Activated naive CD4-positive, alpha-beta T cell treated with anti-CD3 and anti-CD28 coated beads for 36 hours (primary cell): ENCODE data around the gene IL4R. TPM values are rescaled to one million over a fixed set of nuclear protein-coding genes. Genes with fewer than 3 reads are reported as not detected.

Experiments used
- CTCF ChIA-PET: fragments of 350-600 bp; sonication (Branson Sonifier 250); formaldehyde crosslinking; loops from one replicate; lab custom pipeline; 2021; ENCODE audit warnings: antibody characterized with exemption; lab: Charles Lee
- DNase-seq: peaks from one replicate; pipeline ENCODE4 v3.0.0-alpha.2; 2020
- H3K27ac Mint-ChIP-seq: one replicate; pipeline ENCODE4 v1.8.0; 2021; ENCODE audit warnings: mild to moderate bottlenecking, mixed read lengths
- H3K27me3 Mint-ChIP-seq: one replicate; pipeline ENCODE4 v1.8.0; 2021; ENCODE audit warnings: low read depth, mixed read lengths
- H3K36me3 Mint-ChIP-seq: one replicate; pipeline ENCODE4 v1.8.0; 2021; ENCODE audit warnings: low read depth, mixed read lengths
- H3K4me1 Mint-ChIP-seq: one replicate; pipeline ENCODE4 v1.8.0; 2021; ENCODE audit warnings: low read depth, mixed read lengths
- H3K4me3 Mint-ChIP-seq: one replicate; pipeline ENCODE4 v1.8.0; 2021; ENCODE audit warnings: mild to moderate bottlenecking, moderate library complexity, mixed read lengths
- H3K9me3 Mint-ChIP-seq: one replicate; pipeline ENCODE4 v1.8.0; 2021; ENCODE audit warnings: mixed read lengths
- intact Hi-C: fragments of 100-400 bp; cut with micrococcal nuclease; formaldehyde crosslinking; loops from one replicate; pipeline ENCODE4 v1.15.1; 2023
- total RNA-seq, 2 experiments: library from RNA; stranded (reverse); gene quantifications; one replicate each; pipeline ENCODE4 v1.2.3, GENCODE V29; 2021

The IL4R gene
- total RNA-seq, 2 experiments from 2014 or later = 162 to 170 TPM

- CTCF ChIA-PET = interaction anchor here (0.7 to 2.5 kb wide), 10 partner anchors 9 to 231 kb away, joined by 3 to 20 read pairs (median 5); no protein-coding TSS in a partner anchor
- intact Hi-C loops = loop anchor here (1.0 kb wide), 3 partner anchors 11 to 30 kb away; no protein-coding TSS in a partner anchor
- peaks cover 50% of the 10 kb centered on the region for H3K4me1 Mint-ChIP-seq
- H3K4me3 Mint-ChIP-seq = peak overlapping the region; percentile 42
- peak overlapping the region; percentile 90 for H3K27ac Mint-ChIP-seq
- H3K9me3 Mint-ChIP-seq = no peaks in the 10 kb centered on the region
- no peaks in the 10 kb centered on the region for H3K27me3 Mint-ChIP-seq
- H3K36me3 Mint-ChIP-seq = no peaks in the 10 kb centered on the region
- peak; percentile 69 for DNase-seq
These were observed 64.1 kb downstream of the IL4R start for GRCh38 chr16:27377666-27378485.

GRCh38 chr16:27378871-27379481, 65.2 kb downstream of the IL4R start:
- Mint-ChIP-seq H3K4me1 (peaks cover 51% of the 10 kb centered on the region), H3K27me3 (no peaks in the 10 kb centered on the region), H3K9me3 (peaks cover under 1% of the 10 kb centered on the region), H3K27ac (peak overlapping the region; percentile 90), H3K4me3 (peak overlapping the region; percentile 45), H3K36me3 (no peaks in the 10 kb centered on the region)
- CTCF ChIA-PET = interaction anchor here (0.7 to 2.5 kb wide), 9 partner anchors 8 to 232 kb away, joined by 3 to 20 read pairs (median 4); no protein-coding TSS in a partner anchor
- peak; percentile 94 for DNase-seq
- intact Hi-C loops = no loop called here

DNA sequence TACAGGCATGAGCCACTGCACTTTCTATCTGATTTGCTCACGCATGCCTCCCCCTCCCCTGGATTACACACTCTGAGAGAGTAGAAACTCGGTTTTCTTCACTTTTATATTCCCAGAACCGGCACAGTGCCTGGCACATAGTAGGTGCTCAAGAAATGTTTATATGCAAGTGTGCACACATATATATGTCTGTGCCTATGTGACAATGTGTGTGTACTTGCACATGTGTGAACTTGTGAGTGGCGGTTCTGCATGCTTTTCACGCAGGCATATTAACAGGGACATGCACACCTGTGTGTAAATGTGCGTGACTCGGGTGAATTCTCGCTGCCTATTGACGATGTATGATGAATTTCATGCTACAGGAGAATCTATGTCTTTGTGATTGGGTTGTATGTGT, 66.1 kb downstream of the IL4R start:
- Mint-ChIP-seq H3K4me1 (peaks cover 56% of the 10 kb centered on the region), H3K36me3 (no peaks in the 10 kb centered on the region)
- intact Hi-C loops = no loop called here

GRCh38 chr16:27381236-27381635, 67.5 kb downstream of the IL4R start:
- intact Hi-C loops = no loop called here
- peaks cover 55% of the 10 kb centered on the region for H3K4me1 Mint-ChIP-seq
- H3K27ac Mint-ChIP-seq = no peak overlapping the region
- peaks cover 6% of the 10 kb centered on the region for H3K9me3 Mint-ChIP-seq
- CTCF ChIA-PET = interaction anchor here (1.4 kb wide), 1 partner anchor 20 kb away, joined by 5 read pairs; no protein-coding TSS in a partner anchor
- no peak for DNase-seq
- H3K27me3 Mint-ChIP-seq = no peaks in the 10 kb centered on the region
- no peak overlapping the region for H3K4me3 Mint-ChIP-seq
- no peaks in the 10 kb centered on the region for H3K36me3 Mint-ChIP-seq

More for the DNA sequence above, 66.1 kb downstream of the IL4R start:
- no peak overlapping the region for H3K4me3 Mint-ChIP-seq
- CTCF ChIA-PET = interaction anchor here (0.6 to 1.6 kb wide), 2 partner anchors 201 to 404 kb away, joined by 3 read pairs; no protein-coding TSS in a partner anchor
- no peak for DNase-seq
- H3K27ac Mint-ChIP-seq = peak overlapping the region; percentile 20
- H3K9me3 Mint-ChIP-seq = peaks cover 6% of the 10 kb centered on the region
- H3K27me3 Mint-ChIP-seq = no peaks in the 10 kb centered on the region

DNA sequence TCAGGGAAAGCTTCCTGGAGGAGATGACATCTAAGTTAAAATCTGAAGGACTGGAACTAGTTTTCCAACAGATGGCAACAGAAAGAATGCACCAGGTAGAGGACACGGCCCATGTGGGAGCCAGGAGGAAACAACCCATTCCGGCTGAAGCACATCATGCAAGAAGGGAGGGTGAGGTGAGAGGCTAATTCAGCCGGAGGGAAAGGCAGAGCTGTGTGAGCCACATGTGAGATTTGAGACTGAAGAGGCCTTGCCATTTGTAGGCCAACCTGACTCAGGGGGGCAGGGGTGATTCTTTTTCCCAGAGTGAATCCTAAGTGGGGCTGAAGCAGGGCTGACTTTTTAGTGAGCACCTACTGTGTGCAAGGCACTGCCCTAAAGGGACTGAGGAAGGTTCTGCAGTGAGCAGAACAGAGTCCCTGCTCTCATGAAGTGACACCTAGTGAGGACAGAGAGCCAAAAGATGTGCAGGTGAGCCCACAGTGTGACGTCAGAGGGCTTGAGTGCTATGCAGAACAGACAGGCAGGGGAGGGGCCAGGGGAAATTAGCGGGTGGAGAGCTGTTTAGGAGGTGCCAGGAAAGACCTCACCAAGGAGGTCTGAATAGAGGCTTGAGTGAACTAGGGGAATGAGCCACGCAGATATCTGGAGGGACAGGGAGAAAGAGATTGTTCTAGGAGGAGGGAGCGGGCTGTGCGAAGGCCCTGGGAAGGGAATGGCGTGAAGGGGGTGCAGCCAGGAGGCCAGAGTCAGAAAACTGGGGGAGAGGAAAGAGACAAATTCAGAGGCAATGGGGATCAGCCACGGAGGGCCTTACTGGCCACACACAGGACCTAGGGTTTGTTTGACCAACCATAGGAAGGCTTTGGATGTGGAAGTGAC, 68.4 kb downstream of the IL4R start:
- no peak overlapping the region for H3K4me3 Mint-ChIP-seq
- CTCF ChIA-PET = interaction anchor here (0.6 to 1.4 kb wide), 2 partner anchors 16 to 19 kb away, joined by 3 to 5 read pairs; no protein-coding TSS in a partner anchor

GRCh38 chr16:27383556-27384243, 69.9 kb downstream of the IL4R start:
- H3K27ac Mint-ChIP-seq = peak overlapping the region; percentile 5
- H3K4me1 Mint-ChIP-seq = peaks cover 42% of the 10 kb centered on the region
- intact Hi-C loops = no loop called here
- peaks cover 6% of the 10 kb centered on the region for H3K9me3 Mint-ChIP-seq
- H3K27me3 Mint-ChIP-seq = no peaks in the 10 kb centered on the region
- H3K36me3 Mint-ChIP-seq = no peaks in the 10 kb centered on the region
- DNase-seq = no peak
- no peak overlapping the region for H3K4me3 Mint-ChIP-seq
- CTCF ChIA-PET = interaction anchor here (0.5 kb wide), 1 partner anchor 65 kb away, joined by 4 read pairs; no protein-coding TSS in a partner anchor

More for the DNA sequence above, 68.4 kb downstream of the IL4R start:
- intact Hi-C loops = no loop called here
- Mint-ChIP-seq H3K36me3 (no peaks in the 10 kb centered on the region), H3K4me1 (peaks cover 47% of the 10 kb centered on the region), H3K27ac (no peak overlapping the region), H3K27me3 (no peaks in the 10 kb centered on the region), H3K9me3 (peaks cover 6% of the 10 kb centered on the region)
- no peak for DNase-seq

GRCh38 chr16:27384425-27384824, 70.7 kb downstream of the IL4R start:
- intact Hi-C loops = no loop called here
- H3K9me3 Mint-ChIP-seq = peaks cover 8% of the 10 kb centered on the region
- CTCF ChIA-PET = no interaction called here
- H3K27me3 Mint-ChIP-seq = no peaks in the 10 kb centered on the region
- peaks cover 35% of the 10 kb centered on the region for H3K4me1 Mint-ChIP-seq
- no peaks in the 10 kb centered on the region for H3K36me3 Mint-ChIP-seq
- no peak for DNase-seq
- H3K4me3 Mint-ChIP-seq = no peak overlapping the region
- H3K27ac Mint-ChIP-seq = no peak overlapping the region

- Mint-ChIP-seq H3K9me3 (peaks cover 10% of the 10 kb centered on the region), H3K36me3 (no peaks in the 10 kb centered on the region), H3K4me1 (peaks cover 26% of the 10 kb centered on the region), H3K4me3 (no peak overlapping the region), H3K27me3 (no peaks in the 10 kb centered on the region), H3K27ac (no peak overlapping the region)
- no peak for DNase-seq
- intact Hi-C loops = no loop called here
- CTCF ChIA-PET = interaction anchor here (1.2 kb wide), 1 partner anchor 10 kb away, joined by 6 read pairs; no protein-coding TSS in a partner anchor
These were observed 71.6 kb downstream of the IL4R start for GRCh38 chr16:27385398-27385797.

GRCh38 chr16:27386674-27387073, 72.9 kb downstream of the IL4R start:
- H3K36me3 Mint-ChIP-seq = no peaks in the 10 kb centered on the region
- H3K4me3 Mint-ChIP-seq = no peak overlapping the region
- H3K4me1 Mint-ChIP-seq = peaks cover 22% of the 10 kb centered on the region
- no peak for DNase-seq
- H3K9me3 Mint-ChIP-seq = peaks cover 14% of the 10 kb centered on the region
- H3K27ac Mint-ChIP-seq = no peak overlapping the region
- intact Hi-C loops = no loop called here
- H3K27me3 Mint-ChIP-seq = no peaks in the 10 kb centered on the region
- CTCF ChIA-PET = interaction anchor here (1.8 to 2.5 kb wide), 2 partner anchors 9 to 12 kb away, joined by 3 to 14 read pairs; no protein-coding TSS in a partner anchor

GRCh38 chr16:27387724-27388123, 74.0 kb downstream of the IL4R start:
- intact Hi-C loops = no loop called here
- CTCF ChIA-PET = interaction anchor here (0.9 to 2.5 kb wide), 4 partner anchors 10 to 20 kb away, joined by 3 to 14 read pairs (median 7); partner anchors contain the start of gene IL21R
- peak overlapping the region; percentile 11 for H3K27ac Mint-ChIP-seq
- H3K27me3 Mint-ChIP-seq = no peaks in the 10 kb centered on the region
- peaks cover 3% of the 10 kb centered on the region for H3K36me3 Mint-ChIP-seq
- H3K9me3 Mint-ChIP-seq = peaks cover 23% of the 10 kb centered on the region
- peak; percentile 54 for DNase-seq
- peaks cover 14% of the 10 kb centered on the region for H3K4me1 Mint-ChIP-seq
- H3K4me3 Mint-ChIP-seq = no peak overlapping the region

DNA sequence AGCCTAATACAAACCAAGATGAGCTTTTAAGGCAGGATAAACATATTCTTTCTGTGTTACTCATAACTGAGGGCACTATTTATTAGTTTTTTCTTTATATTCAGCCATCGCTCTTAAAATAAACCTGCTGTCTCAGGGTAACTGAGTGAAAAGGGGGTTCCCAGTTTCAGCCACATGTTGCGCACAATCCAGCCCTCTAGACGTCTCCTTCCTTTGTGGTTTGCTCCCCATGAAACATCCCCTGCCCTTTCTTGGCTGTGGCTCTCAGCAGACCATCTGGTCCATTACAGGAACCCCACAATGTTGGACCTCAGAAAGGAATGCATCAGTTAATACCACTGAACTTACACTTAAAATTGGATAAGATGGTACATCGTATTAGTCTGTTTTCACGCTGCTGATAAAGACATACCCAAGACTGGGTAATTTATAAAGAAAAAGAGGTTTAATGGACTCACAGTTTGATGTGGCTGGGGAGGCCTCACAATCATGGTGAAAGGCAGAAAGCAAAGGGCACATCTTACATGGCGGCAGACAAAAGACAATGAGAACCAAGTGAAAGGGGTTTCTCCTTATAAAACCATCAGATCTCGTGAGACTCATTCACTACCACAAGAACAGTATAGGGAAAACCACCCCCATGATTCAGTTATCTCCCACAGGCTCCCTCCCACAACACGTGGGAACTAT, 75.6 kb downstream of the IL4R start:
- H3K27ac Mint-ChIP-seq = no peak overlapping the region

More for the DNA sequence above, 75.6 kb downstream of the IL4R start:
- intact Hi-C loops = no loop called here
- H3K4me3 Mint-ChIP-seq = no peak overlapping the region
- no peaks in the 10 kb centered on the region for H3K27me3 Mint-ChIP-seq
- peaks cover 21% of the 10 kb centered on the region for H3K9me3 Mint-ChIP-seq
- no peak for DNase-seq
- peaks cover 5% of the 10 kb centered on the region for H3K36me3 Mint-ChIP-seq
- peaks cover 21% of the 10 kb centered on the region for H3K4me1 Mint-ChIP-seq
- CTCF ChIA-PET = no interaction called here
